Right lobe of liver (tissue), 4 donors: ENCODE measurements around the gene MAML2.

ENCODE experiments used
- CTCF ChIP-seq, 4 donors: fragments of 200-600 bp in 3 of 4; fragments of 450-650 bp in 1 of 4; IDR thresholded peaks; one replicate each; pipeline versions ENCODE4 v1.5.1 to v1.8.0; 2016 to 2022; ENCODE audit warnings: antibody characterized with exemption in 4 of 4, mild to moderate bottlenecking in 2 of 4
- POLR2A ChIP-seq: fragments of 450-650 bp; IDR thresholded peaks from one replicate; pipeline ENCODE4 v1.6.1; 2017; ENCODE audit warnings: antibody characterized with exemption, mild to moderate bottlenecking
- donor health status: DM: no; HTN: no; CAD: no.
- donor health status: DM: no; HTN: no; CAD: no.
- donor health status: DM: no; HTN: yes; CAD: no.

GRCh38 chr11:96116376-96116775 is 226.6 kb downstream of the MAML2 start:
- no peak for TF ChIP-seq CTCF (IDR thresholded peaks at IDR 0.05)
- TF ChIP-seq POLR2A, result no peak
